Femur (tissue), 1 donor: ENCODE results near the gene SENP2.
A peak's percentile ranks its signal among the peaks of the same experiment; 100 is the strongest.
"Not testable (repeated sequence)": the region's sequence is repeated elsewhere in the genome, so short reads cannot be mapped to it uniquely, and the experiment has no call there.

Source experiments
- DNase-seq: peaks from one replicate; pipeline ENCODE4 v3.0.0-alpha.2; 2017

The SENP2 gene

DNA sequence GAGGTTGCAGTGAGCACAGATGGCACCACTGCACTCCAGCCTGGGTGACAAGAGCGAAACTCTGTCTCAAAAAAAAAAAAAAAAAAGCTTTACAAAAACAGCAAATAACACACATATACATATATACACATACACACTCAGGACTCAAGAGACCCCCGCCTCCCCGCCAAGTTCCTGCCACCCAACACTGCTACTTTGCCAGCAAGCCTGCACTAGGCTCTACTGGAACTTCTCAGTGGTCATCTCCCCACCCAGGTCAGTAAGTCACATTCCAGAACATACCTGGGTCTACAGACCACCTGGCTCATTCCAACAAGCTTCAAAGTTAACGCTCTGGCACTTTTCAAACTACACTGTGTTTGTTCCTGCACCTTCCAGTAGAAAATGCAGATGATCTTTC lies 62.3 kb downstream of the SENP2 start:
- no peak for DNase-seq

DNA sequence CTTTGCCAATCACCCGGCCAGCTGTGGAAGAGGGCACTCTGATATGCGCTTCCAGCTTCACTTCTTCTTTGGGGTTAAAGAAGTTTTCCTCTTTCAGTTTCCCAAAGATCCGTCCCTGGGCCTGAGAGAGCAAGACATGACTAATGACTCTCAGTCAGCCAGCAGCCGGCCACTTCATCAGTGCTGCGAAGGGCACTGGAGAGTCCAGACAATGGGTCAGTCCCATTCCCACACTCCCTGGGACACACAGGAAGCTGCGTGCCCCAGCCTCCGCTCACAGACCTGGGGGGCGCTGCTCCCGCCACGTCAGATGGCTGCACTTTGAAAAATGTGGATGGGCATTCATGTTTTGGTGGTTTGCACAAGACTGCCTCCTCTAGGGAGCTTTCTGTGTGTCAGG lies 63.3 kb downstream of the SENP2 start:
- DNase-seq: no peak

DNA sequence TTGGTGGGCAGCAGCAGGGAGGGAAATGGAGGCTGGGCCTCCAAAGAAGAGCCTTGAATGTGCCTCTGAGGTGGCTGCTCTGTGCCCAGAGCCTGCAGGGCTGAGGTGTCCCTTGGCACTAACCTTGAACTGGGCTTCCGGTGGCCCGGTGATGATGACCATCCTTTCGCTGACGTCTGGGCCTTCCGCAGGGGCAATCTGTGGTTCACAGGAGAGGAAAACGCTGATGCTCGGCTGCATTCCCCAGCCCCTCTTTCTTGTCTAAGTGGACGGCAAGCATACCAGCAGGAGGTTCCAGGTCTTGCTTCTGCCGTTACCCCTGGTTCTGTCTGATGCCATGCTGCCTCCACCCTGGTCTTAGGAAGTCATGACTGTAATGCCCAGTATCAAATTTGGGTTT lies 65.9 kb downstream of the SENP2 start:
- DNase-seq: no peak

DNA sequence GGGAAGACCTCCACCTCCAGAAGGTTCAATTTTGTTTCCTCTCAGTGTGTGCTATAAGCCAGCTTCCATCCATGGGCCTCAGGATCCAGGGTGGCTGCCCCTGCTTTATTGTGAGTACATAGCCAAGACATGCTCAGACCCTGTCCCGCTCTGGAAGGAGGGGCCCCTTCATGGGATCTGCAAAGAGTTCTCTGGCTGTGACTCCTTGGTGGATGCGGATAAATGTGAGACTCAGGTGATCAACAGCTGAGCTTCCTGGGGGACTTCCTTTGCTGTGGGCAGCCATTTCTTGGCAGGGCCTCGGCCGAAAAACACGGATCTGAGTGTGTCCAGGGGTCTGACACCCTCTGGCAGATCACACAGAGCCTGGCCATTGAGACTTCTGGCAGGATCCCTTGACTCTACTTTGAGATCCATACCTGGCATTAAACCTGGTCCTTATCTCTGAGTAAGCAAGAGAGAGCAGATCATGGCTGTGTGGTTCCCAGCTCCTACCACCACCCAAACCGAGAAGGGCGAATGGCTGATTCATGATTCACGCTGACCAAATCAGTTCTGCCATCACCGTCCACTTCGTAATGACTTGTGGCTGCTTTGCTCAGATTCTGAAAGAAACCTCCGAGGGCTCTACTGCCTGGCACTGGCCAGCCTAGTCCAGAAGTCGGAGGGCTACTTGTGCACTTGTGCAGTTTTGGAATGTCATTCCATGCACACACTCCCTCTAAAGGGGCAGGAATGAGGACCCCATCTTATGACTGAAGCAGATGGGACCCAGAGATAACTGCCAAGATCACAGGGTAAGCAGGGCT lies 68.1 kb downstream of the SENP2 start:
- no peak for DNase-seq

DNA sequence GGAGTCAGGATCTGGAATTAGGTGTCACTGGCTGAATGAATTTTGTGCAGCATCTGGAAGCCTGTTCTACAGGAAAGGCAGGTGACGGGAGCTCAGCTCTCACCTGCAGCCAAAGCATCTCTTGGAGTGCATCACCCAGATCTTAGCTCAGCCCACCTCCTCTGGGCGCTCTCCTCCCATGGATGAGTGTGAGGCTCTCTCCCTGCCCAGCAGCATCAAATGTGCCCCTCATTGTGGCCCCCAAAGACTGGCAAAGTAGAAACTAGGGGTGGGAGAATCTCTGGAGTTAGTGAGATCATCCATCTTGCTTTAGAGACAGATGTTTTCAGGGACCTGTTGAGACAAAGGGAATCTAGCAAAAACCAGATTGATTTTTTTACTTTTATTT lies 68.7 kb downstream of the SENP2 start:
- no peak for DNase-seq

DNA sequence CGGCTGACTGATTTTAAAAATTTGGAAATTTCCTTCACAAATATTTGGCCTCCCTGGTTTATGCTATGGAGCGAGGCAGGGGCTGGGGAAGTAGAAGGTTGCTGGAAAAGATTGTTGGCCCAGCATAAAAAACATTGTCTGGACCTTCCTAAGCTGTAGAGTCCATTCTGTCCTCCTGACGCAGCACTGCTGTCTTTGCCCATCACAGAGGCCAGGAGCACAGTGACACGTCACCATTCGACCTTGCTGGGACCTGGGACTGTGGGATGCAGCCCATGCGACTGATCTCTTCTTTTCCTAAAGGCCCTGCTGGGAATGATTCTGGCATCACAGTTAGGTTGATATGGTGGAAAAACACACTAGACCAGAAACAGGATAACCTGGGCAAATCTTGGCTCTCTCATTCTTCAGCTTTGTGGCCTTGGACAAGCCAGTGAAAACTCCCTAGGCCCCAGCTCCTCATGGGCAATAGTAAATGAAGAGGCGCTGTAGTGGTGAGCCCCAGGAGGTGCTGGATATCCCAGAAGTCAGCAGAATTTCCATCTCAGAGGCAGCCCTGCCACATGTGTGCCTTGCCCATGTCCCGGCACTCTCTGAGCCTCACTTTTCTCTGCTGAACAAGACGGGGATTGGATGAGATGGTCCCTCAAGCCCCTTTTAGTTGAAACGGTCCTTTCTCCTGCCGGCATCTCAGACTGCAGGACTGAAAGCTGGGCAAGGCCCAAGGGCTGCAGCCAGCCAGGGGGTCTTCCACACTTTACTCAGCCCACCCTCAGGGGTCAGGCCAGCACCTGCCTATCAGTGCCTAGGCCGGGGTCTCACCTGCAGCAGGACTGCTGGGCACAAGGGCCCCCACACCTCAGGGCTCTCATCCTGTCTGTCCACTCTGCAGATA lies 69.6 kb downstream of the SENP2 start:
- DNase-seq: no peak

DNA sequence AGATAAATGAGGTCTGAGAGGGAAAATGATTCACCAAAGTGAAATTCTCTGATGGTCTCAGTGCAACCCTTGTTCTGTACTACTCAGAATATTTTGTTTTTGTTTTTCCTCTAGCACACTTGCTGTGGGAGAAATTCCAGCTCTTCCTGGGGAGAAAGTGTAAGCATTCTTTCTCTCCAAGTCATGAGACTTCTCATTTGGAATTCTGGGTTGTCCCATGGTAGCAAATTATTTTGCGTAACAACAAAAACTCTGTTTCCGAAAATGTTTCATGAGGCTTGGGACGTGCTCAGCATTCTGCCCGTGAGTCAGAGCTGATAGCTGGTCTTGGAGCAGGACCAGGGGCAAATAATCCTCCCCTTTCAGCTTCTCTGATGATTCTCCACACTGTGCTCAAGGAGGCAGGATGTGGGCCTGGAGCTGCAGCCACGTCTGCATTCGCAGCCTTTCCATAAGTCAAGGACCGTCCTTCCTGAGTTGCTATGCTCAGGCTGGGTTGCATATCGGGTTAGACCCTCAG lies 70.3 kb downstream of the SENP2 start:
- no peak for DNase-seq

DNA sequence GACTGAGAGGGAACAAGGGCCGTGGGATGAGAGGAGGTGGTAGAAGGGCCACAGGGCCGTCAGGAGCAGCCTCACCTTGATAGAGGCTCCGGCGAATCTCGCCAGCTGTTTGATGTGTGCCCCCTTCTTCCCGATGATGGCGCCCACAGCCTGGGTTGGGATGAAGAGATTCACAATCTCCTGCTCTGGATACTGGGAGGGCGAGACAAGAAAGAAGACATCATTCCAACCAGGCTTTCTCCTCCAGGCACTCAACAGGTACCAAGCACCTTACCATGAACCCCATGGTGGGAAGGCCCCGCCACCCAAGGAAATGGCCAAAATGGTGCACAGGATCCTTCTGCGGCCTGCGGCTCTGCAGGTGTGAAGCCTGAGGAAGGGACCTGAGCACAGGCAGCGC lies 71.1 kb downstream of the SENP2 start:
- DNase-seq: no peak

DNA sequence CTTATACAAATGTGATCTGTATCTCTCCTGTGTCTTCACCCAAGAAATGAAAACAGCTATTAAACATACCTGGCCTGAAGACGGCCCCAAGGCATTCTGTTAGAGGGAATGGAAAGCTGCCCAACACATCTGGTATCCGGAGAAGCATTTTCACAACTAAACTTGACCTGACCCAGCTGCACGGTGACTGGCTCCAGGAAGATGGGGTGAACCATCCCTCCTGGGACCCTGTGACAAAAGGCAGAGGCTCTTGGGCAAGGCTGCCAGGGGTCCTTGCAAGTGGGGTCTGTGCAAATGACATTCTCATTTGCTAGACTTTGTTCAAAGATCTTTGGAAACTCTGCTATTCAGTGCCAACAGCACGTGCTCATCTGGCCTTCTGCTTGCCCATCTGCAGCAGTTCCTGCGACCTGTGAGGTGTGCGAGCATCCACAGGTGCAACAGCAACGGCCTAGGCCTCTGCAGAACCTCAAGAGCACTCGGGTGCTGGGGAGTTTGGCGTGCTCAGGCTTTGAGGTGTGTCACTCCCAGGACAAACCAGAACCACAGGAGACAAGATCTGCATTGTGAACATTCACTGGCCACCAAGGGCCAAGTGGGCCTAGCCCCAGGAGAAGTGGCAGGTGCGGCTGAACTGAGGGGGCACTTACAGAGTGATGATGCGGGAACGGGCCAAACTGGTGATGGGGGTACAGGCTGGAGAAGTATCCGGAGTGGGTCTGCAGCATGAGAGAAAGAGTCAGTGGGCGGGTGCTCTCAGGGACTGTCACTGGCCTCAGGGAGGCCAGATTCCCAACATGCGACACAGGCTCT lies 71.8 kb downstream of the SENP2 start:
- no peak for DNase-seq

DNA sequence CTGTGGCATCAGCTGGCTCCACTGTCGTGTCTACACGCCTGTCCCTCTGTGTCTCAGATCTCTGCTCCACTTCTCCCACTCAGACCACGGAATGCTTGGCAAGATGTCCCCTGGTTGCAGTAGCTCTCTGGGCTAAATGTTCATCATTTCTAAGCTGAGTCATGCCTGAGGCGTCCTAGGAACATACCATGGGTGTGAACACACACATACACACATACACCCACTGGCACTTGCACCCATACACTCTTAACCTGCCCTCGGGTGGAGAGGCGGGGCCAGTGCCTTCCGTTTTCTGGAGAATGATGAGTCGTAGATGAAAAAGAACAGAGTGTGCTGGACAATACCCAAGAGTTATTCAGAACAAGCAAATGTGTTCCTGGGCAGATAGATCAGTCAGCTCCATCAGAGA lies 72.4 kb downstream of the SENP2 start:
- no peak for DNase-seq

DNA sequence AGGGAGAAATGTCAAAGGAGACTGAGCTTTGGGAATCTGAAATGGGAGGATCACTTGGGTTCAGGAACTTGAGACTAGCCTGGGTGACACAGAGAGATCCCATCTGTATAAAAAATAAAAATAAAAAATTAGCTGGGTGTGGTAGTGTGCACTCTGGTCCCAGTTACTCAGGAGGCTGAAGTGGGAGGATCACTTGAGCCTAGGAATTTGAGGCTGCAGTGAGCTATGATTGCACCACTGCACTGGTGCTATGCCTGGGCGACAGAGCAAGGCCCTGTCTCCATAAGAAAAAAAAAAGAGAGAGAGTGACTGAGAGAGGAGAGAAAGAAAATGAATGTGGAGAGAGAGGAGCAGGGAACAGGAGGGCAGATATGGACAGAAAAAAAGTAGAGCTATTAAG lies 72.8 kb downstream of the SENP2 start:
- DNase-seq: no peak

DNA sequence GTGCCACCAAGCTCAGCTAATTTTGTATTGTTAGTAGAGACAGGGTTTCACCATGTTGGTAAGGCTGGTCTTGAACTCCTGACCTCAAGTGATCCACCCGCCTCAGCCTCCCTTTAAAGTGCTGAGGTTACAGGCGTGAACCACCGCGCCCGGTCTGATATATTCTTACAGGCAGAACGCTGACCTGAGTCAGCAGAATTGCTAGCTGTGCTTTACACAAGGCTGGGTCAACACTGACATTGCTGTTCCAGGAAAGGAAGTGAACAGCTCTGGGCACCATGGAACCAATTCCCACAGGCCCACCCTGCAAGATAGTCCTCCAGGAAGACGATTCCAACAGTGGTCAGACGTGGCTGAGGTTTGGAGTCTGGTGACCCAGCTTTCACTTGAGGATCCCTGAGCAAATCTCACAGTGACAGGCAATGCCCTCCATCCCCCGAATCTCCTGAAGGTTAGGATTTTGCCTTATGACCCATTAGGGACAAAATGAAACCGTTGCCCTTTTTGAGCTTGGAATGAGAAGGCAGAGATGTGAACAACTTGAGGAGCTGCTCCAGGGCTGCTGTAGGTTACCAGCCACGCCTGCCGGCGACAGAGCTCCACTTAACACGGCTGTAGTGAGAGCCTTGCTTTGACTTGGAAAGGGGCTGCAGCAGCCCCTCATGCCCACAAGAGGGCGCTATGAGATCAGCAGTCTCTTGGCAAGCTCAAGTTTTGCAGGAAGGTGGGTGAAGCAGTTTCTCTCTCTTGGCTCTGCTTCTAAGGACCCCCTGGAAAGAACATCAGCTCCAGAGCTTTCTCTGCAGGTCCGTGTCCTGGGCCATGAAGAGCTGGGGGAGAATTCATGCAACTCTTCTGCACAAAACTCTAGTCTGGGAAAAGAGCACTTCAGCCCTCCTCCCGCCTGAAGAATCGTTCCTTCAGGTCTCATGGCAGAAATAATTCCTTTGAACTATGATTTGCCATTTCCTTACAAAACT lies 74.1 kb downstream of the SENP2 start:
- peak; percentile 82 for DNase-seq

DNA sequence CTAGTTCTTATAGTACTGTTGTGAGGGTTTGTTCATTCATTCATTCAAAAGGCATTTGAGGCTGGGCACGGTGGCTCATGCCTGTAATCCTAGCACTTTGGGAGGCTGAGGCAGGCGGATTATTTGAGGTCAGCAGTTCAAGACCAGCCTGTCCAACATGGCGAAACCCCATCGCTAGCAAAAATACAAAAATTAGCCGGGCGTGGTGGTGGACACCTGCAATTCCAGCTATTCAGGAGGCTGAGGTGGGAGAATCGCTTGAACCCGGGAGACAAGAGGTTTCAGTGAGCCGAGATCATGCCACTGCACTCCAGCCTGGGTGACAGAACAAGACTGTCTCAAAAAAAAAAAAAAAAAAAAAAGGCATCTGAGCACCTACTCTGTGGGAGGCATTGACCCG lies 75.2 kb downstream of the SENP2 start:
- not testable (repeated sequence) for DNase-seq

DNA sequence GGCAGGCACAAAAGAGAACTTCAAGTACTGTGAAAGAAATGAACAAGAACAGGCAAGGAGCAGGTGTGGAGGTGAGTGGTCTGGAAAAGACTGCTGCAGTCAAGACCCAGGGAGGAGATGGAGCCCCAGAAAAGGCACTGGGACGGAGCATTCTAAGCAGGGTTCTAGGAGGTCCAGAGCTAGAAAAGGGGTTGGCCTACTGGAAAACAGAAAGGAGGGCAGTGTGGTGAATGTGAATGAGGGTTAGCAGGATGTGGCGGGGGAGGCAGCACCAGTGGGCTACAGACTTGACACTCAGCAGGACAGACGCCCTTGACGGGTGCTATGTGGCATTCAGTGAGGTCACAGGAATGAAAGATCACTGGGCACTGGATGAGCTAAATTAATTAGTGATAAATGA lies 75.7 kb downstream of the SENP2 start:
- no peak for DNase-seq

DNA sequence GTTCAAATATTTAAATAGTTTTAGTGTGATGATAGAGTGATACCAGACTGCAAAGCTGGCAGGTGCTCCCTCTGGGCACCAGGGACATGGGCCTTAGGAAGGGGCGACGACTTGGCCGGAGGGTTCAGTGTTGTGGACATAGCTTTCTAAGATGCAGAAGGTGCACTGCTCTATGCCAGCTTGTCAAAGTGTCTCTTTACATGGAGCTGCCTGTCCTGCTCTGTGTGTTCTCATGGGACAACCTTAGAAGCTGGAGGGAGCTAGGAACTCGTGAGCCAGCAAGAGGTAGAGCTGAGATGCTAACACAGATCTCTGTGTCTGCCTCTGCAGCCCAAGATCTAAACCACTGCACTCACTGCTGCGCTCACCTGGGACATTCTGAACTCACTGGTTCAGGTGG lies 77.8 kb downstream of the SENP2 start:
- DNase-seq: no peak

DNA sequence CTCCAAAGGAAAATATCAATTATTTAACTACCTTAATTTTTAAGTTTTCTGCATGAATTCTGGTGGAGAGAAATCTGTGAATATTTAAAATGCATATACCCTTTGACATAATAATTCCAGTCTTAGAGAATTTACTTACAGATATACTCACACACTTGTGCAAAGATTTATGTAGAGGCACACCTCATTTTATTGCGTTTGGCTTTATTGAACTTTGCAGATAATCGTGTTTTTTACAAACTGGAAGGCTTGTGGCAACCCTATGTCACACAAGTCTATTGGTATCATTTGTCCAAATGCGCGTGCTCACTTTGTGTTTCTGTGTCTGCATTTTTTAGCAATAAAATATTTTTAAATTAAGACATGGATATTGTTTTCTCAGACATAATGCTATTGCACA lies 81.5 kb downstream of the SENP2 start:
- DNase-seq: no peak

DNA sequence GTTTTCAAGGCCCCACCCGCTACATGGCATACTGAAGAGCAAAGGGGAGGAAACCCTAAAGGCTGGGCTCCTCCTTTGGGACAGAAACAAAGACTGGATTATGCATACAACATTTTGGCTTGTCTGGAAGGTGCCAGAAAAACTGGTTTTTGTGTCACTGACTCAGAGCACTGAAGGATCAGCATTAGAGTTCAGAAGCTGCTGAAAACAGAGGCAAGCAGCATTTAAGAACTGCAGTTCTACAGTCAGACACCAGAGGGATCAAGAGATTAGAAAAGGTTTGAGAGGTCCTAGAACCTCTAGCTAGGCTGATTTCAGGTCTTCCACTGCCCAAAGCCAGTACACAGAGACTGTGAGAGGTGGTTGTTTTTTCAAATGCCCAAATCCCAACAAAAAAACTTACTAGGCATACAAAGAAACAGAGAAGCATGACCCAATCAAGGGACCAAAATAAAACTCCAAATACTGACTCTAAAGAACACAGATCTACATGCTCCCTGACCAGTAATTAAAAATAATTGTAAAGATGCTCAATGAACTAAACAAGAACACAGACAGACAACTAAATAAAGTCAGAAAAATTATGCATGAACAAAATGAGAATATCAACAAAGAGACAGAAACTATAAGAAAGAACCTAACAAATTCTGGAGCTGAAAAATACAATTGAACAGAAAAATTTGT lies 91.2 kb downstream of the SENP2 start:
- no peak for DNase-seq

DNA sequence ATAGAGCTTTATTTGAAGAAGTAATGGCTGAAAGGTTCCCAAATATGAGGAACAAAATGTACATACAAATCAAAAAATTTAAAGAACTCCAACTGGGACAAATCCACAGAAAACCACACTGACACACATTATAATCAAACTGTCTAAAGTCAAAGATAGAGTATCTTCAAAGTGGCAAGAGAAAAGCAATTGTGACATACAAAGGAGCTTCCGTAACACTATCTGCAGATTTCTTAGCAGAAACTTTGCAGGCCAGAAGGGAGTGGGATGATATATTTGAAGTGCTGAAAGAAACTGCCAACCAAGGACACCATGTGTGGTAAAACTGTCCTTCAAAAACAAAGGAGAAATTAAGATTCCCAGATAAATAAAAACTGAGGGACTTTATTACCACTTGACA lies 91.9 kb downstream of the SENP2 start:
- no peak for DNase-seq

DNA sequence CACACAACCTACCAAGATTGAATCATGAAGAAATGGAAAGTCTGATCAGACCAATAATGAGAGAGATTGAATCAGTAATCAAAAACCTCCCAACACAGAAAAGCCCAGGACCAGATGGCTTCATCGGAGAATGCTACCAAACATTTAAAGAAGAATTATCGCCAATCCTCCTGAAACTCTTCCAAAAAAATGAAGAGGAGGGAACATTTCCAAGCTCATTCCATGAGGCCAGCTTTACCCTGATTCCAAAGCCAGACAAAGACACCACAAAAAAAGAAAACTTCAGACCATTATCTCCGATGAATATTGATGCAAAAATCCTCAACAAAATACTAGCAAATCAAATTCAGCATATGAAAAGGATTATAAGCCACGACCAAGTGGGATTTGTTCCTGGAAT lies 94.1 kb downstream of the SENP2 start:
- no peak for DNase-seq
